HG03378 (cell line): Measurements from ENCODE around the gene ALOX15B.
"Not testable (repeated sequence)": the region's sequence is repeated elsewhere in the genome, so short reads cannot be mapped to it uniquely, and the experiment has no call there.

Experiments used
- ATAC-seq: cut with Tn5 transposase; IDR thresholded peaks from one replicate; pipeline ENCODE4 v1.9.1; 2021; ENCODE audit warnings: mild to moderate bottlenecking, moderate library complexity; ENCODE audit not compliant: unreplicated experiment

Gene ALOX15B

GRCh38 chr17:8060274-8060673, 21.4 kb downstream of the ALOX15B start:
- ATAC-seq, result no peak

GRCh38 chr17:8061851-8062250, 23.0 kb downstream of the ALOX15B start:
- ATAC-seq, result not testable (repeated sequence)

GRCh38 chr17:8062435-8062806, 23.6 kb downstream of the ALOX15B start:
- no peak for ATAC-seq

GRCh38 chr17:8062807-8063483, 24.1 kb downstream of the ALOX15B start:
- no peak for ATAC-seq

- no peak for ATAC-seq
Measured at GRCh38 chr17:8063761-8064534, 25.1 kb downstream of the ALOX15B start.

- no peak for ATAC-seq
Measured at GRCh38 chr17:8064561-8065019, 25.7 kb downstream of the ALOX15B start.

GRCh38 chr17:8066841-8067775, 28.2 kb downstream of the ALOX15B start:
- no peak for ATAC-seq

- ATAC-seq, result no peak
Measured at GRCh38 chr17:8067806-8068205, 28.9 kb downstream of the ALOX15B start.

- ATAC-seq, result no peak
Measured at GRCh38 chr17:8068736-8069586, 30.1 kb downstream of the ALOX15B start.

- ATAC-seq, result no peak
Measured at GRCh38 chr17:8069587-8069860, 30.7 kb downstream of the ALOX15B start.

- no peak for ATAC-seq
Measured at GRCh38 chr17:8071496-8071895, 32.6 kb downstream of the ALOX15B start.

GRCh38 chr17:8072341-8072728, 33.5 kb downstream of the ALOX15B start:
- no peak for ATAC-seq

- ATAC-seq, result no peak
Measured at GRCh38 chr17:8072729-8073461, 34.0 kb downstream of the ALOX15B start.

- ATAC-seq, result no peak
Measured at GRCh38 chr17:8073627-8074484, 35.0 kb downstream of the ALOX15B start.

GRCh38 chr17:8074554-8074953, 35.7 kb downstream of the ALOX15B start:
- ATAC-seq, result no peak

- ATAC-seq, result no peak
Measured at GRCh38 chr17:8075081-8075480, 36.2 kb downstream of the ALOX15B start.

- no peak for ATAC-seq
Measured at GRCh38 chr17:8075574-8076342, 36.9 kb downstream of the ALOX15B start.
